H9 (cell line): ENCODE results near the gene CTNNA1. TPM values are rescaled to one million over a fixed set of nuclear protein-coding genes. Genes with fewer than 3 reads are reported as not detected.

ENCODE experiments used
- DNase-seq: peaks from one replicate; pipeline ENCODE4 v3.0.0-alpha.2; 2017
- H2AFZ ChIP-seq: one replicate; pipeline ENCODE4 v1.6.1; 2013; ENCODE audit warnings: mild to moderate bottlenecking, low read length, control low read depth, moderate library complexity
- H2AK5ac ChIP-seq: 2 replicates; pipeline ENCODE4 v1.6.1; 2013; ENCODE audit warnings: low read length, control low read depth, mixed read lengths; ENCODE audit not compliant: insufficient read length
- H2BK120ac ChIP-seq: one replicate; pipeline ENCODE4 v1.6.1; 2013; ENCODE audit warnings: low read depth, mild to moderate bottlenecking, low read length, control low read depth, inconsistent platforms; ENCODE audit not compliant: poor library complexity, severe bottlenecking
- H2BK12ac ChIP-seq: 2 replicates; pipeline ENCODE4 v1.6.1; 2013; ENCODE audit warnings: low read length, control low read depth, mixed read lengths, low read depth; ENCODE audit not compliant: insufficient read length
- H2BK15ac ChIP-seq: 2 replicates; pipeline ENCODE4 v1.6.1; 2013; ENCODE audit warnings: low read depth, low read length, control low read depth
- H2BK20ac ChIP-seq: one replicate; pipeline ENCODE4 v1.6.1; 2013; ENCODE audit warnings: low read depth, mild to moderate bottlenecking, low read length, control low read depth, inconsistent platforms; ENCODE audit not compliant: poor library complexity, severe bottlenecking
- H2BK5ac ChIP-seq: 2 replicates; pipeline ENCODE4 v1.6.1; 2013; ENCODE audit warnings: low read length, control low read depth, mixed read lengths; ENCODE audit not compliant: insufficient read length
- H3K14ac ChIP-seq: 2 replicates; pipeline ENCODE4 v1.6.1; 2013; ENCODE audit warnings: low read length, control low read depth; ENCODE audit not compliant: insufficient read depth
- H3K18ac ChIP-seq: 2 replicates; pipeline ENCODE4 v1.6.1; 2013; ENCODE audit warnings: low read depth, mild to moderate bottlenecking, mixed read lengths, low read length, control low read depth; ENCODE audit not compliant: insufficient read length
- H3K23ac ChIP-seq: 2 replicates; pipeline ENCODE4 v1.6.1; 2013; ENCODE audit warnings: low read length, control low read depth, mixed read lengths, low read depth; ENCODE audit not compliant: insufficient read length
- H3K23me2 ChIP-seq: 2 replicates; pipeline ENCODE4 v1.6.1; 2013; ENCODE audit warnings: low read depth, mild to moderate bottlenecking, mixed read lengths, low read length, control low read depth; ENCODE audit not compliant: insufficient read length, poor library complexity, severe bottlenecking
- H3K27ac ChIP-seq: 2 replicates; pipeline ENCODE4 v1.5.1; 2013; ENCODE audit warnings: low read length, control low read depth, mixed read lengths, low read depth; ENCODE audit not compliant: insufficient read length
- H3K27me3 ChIP-seq: 2 replicates; pipeline ENCODE4 v1.6.1; 2013; ENCODE audit warnings: low read length, control low read depth, inconsistent platforms; ENCODE audit not compliant: insufficient read depth
- H3K4ac ChIP-seq: 2 replicates; pipeline ENCODE4 v1.6.1; 2013; ENCODE audit warnings: low read depth, mild to moderate bottlenecking, control low read depth, inconsistent platforms, low read length, moderate library complexity
- H3K4me1 ChIP-seq: 2 replicates; pipeline ENCODE4 v1.6.1; 2013; ENCODE audit warnings: low read length, control low read depth, inconsistent platforms; ENCODE audit not compliant: insufficient read depth
- H3K4me2 ChIP-seq: 2 replicates; pipeline ENCODE4 v1.6.1; 2013; ENCODE audit warnings: low read length, control low read depth, mixed read lengths; ENCODE audit not compliant: insufficient read length, insufficient read depth
- H3K56ac ChIP-seq: 2 replicates; pipeline ENCODE4 v1.6.1; 2013; ENCODE audit warnings: low read depth, mild to moderate bottlenecking, mixed read lengths, low read length, control low read depth; ENCODE audit not compliant: insufficient read length
- H3K79me1 ChIP-seq: 2 replicates; pipeline ENCODE4 v1.6.1; 2013; ENCODE audit warnings: low read depth, mild to moderate bottlenecking, moderate library complexity, low read length, control low read depth, inconsistent platforms; ENCODE audit not compliant: insufficient read depth, poor library complexity, severe bottlenecking
- H3K79me2 ChIP-seq: 2 replicates; pipeline ENCODE4 v1.6.1; 2013; ENCODE audit warnings: low read length, control low read depth, inconsistent platforms; ENCODE audit not compliant: insufficient read depth
- H3K9ac ChIP-seq: 2 replicates; pipeline ENCODE4 v1.6.1; 2013; ENCODE audit warnings: low read length, control low read depth, mixed read lengths; ENCODE audit not compliant: insufficient read length; ENCODE audit errors: extremely low read depth
- H3K9me3 ChIP-seq: one replicate; pipeline ENCODE4 v1.6.1; 2013; ENCODE audit warnings: low read depth, low read length, inconsistent platforms; ENCODE audit not compliant: control insufficient read depth
- H3T11ph ChIP-seq: one replicate; pipeline ENCODE4 v1.6.1; 2013; ENCODE audit warnings: mild to moderate bottlenecking, low read length, control low read depth, inconsistent platforms
- H4K20me1 ChIP-seq: one replicate; pipeline ENCODE4 v1.6.1; 2013; ENCODE audit not compliant: control insufficient read depth, insufficient read length, insufficient read depth
- H4K5ac ChIP-seq: 2 replicates; pipeline ENCODE4 v1.6.1; 2013; ENCODE audit warnings: low read depth, mild to moderate bottlenecking, mixed read lengths, low read length, control low read depth; ENCODE audit not compliant: insufficient read length
- H4K8ac ChIP-seq: replicated peaks from 2 replicates; pipeline ENCODE4 v1.6.1; 2013; ENCODE audit warnings: low read length, control low read depth, mixed read lengths, low read depth; ENCODE audit not compliant: insufficient read length
- H4K91ac ChIP-seq: 2 replicates; pipeline ENCODE4 v1.6.1; 2013; ENCODE audit warnings: low read depth, mild to moderate bottlenecking, moderate library complexity, mixed read lengths, low read length, control low read depth; ENCODE audit not compliant: insufficient read length
- H3K27ac Mint-ChIP-seq, 3 experiments: 2 replicates in 2 of 3; 3 replicates in 1 of 3; pipeline ENCODE4 v1.8.0; 2020 to 2021; ENCODE audit warnings: mixed read lengths in 3 of 3, mild to moderate bottlenecking in 1 of 3, moderate library complexity in 1 of 3
- H3K27me3 Mint-ChIP-seq: 2 replicates; pipeline ENCODE4 v1.8.0; 2021; ENCODE audit warnings: low read depth, mild to moderate bottlenecking, moderate library complexity, mixed read lengths
- H3K36me3 Mint-ChIP-seq, 3 experiments: 2 replicates in 2 of 3; 3 replicates in 1 of 3; pipeline ENCODE4 v1.8.0; 2020 to 2021; ENCODE audit warnings: low read depth in 3 of 3, mixed read lengths in 3 of 3; ENCODE audit not compliant: insufficient read depth in 1 of 3
- H3K4me1 Mint-ChIP-seq, 2 experiments: 2 replicates each; pipeline ENCODE4 v1.8.0; 2020; ENCODE audit warnings: mixed read lengths in 2 of 2
- H3K4me3 Mint-ChIP-seq, 2 experiments: 2 replicates in 1 of 2; 3 replicates in 1 of 2; pipeline ENCODE4 v1.8.0; 2020 to 2021; ENCODE audit warnings: mild to moderate bottlenecking in 2 of 2, mixed read lengths in 2 of 2, moderate library complexity in 1 of 2
- H3K9me3 Mint-ChIP-seq, 2 experiments: 2 replicates in 1 of 2; 3 replicates in 1 of 2; pipeline ENCODE4 v1.8.0; 2020; ENCODE audit warnings: mild to moderate bottlenecking in 2 of 2, mixed read lengths in 2 of 2, moderate library complexity in 1 of 2
- WGBS: extraction: QIAGEN DNeasy Blood & Tissue Kit; methylation state at CpG from one replicate; pipeline ENCODE4 v1.1.7; 2013; ENCODE audit warnings: missing lambda C conversion rate, low lambda C conversion rate, mixed read lengths; ENCODE audit not compliant: insufficient read length; ENCODE audit errors: extremely low coverage; 5-methylcytosine and 5-hydroxymethylcytosine counted together
- total RNA-seq: library from RNA; stranded (reverse); gene quantifications from 2 replicates; pipeline ENCODE4 v1.2.1, GENCODE V29; 2021
- TF ChIP-seq, protein P1 (sequence below): fragments of 200-600 bp; sonication (generic); conservative IDR thresholded peaks from 3 replicates; pipeline ENCODE4 v1.8.0; 2021; ENCODE audit warnings: antibody characterized with exemption, mild to moderate bottlenecking

Gene CTNNA1
- total RNA-seq, 1 experiment from 2014 or later: 354 TPM

DNA sequence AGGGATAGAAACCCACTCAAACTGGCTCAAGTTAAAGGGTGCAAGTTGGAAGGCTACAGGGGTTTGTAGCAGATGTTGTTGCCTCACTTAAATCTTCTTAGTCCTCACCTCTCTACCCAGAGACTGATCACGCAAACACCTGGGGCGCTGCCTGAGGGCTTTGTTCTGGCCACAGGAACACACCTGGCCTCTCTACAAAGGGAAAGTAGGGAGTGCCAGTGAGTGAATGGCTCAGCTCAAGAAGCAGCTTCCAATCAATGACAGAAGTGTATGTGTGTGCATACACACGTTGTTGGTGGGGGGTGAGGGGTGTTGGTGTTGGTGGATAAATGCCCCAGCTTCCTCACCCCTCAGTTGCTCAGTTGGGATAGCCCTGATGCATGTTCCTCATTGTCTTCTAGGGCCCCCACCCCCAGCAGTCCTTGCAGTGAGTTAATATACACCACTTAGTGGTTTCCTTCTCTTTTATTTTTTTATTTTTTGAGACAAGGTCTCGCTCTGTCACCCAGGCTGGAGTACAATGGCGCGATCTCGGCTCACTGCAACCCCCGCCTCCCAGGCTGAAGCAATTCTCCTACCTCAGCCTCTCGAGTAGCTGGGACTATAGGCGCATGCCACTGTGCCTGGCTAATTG lies 30.6 kb upstream of the CTNNA1 start:
- Mint-ChIP-seq H3K4me3 (no peak overlapping the region; a peak in 1 of 5 replicates), H3K9me3 (peaks cover 0 to 8% of the 10 kb centered on the region in 2 experiments; a peak in 2 of 5 replicates), H3K4me1 (peaks cover 57 to 66% of the 10 kb centered on the region in 2 experiments)

More for the DNA sequence above, 30.6 kb upstream of the CTNNA1 start:
- no peaks in the 10 kb centered on the region for H3K79me2 ChIP-seq
- no peak overlapping the region for H3K9ac ChIP-seq
- H3K4me2 ChIP-seq: no peak overlapping the region
- no peak overlapping the region for H3K23ac ChIP-seq
- no peaks in the 10 kb centered on the region for H3K23me2 ChIP-seq
- H2BK20ac ChIP-seq: no peak overlapping the region
- H3T11ph ChIP-seq: no peak overlapping the region
- H3K18ac ChIP-seq: no peak overlapping the region
- no peak overlapping the region for H2BK120ac ChIP-seq
- H2BK5ac ChIP-seq: no peak overlapping the region
- H4K20me1 ChIP-seq: no peaks in the 10 kb centered on the region
- Mint-ChIP-seq H3K27me3 (no peaks in the 10 kb centered on the region; the same call in 1 of the 2 replicates), H3K36me3 (peaks cover 0 to 6% (median 2%) of the 10 kb centered on the region in 3 experiments; a peak in 3 of 7 replicates), H3K27ac (peak overlapping the region; percentile 60 to 90 (median 80); a peak in 5 of 7 replicates)
- no peak overlapping the region for H2BK12ac ChIP-seq
- no peak overlapping the region for H2BK15ac ChIP-seq
- no peak overlapping the region for H3K27ac ChIP-seq
- no CpG with 5 or more reads among the region's 10 CpGs for WGBS
- no peaks in the 10 kb centered on the region for H3K27me3 ChIP-seq
- peaks cover 13% of the 10 kb centered on the region for H3K4me1 ChIP-seq
- no peak overlapping the region for H3K14ac ChIP-seq
- no peaks in the 10 kb centered on the region for H3K79me1 ChIP-seq
- no peak overlapping the region for H3K56ac ChIP-seq
- H4K5ac ChIP-seq: no peak overlapping the region
- no peak overlapping the region for H4K91ac ChIP-seq
- H3K9me3 ChIP-seq: no peaks in the 10 kb centered on the region
- no peak overlapping the region for H2AK5ac ChIP-seq
- TF ChIP-seq, protein P1, sequence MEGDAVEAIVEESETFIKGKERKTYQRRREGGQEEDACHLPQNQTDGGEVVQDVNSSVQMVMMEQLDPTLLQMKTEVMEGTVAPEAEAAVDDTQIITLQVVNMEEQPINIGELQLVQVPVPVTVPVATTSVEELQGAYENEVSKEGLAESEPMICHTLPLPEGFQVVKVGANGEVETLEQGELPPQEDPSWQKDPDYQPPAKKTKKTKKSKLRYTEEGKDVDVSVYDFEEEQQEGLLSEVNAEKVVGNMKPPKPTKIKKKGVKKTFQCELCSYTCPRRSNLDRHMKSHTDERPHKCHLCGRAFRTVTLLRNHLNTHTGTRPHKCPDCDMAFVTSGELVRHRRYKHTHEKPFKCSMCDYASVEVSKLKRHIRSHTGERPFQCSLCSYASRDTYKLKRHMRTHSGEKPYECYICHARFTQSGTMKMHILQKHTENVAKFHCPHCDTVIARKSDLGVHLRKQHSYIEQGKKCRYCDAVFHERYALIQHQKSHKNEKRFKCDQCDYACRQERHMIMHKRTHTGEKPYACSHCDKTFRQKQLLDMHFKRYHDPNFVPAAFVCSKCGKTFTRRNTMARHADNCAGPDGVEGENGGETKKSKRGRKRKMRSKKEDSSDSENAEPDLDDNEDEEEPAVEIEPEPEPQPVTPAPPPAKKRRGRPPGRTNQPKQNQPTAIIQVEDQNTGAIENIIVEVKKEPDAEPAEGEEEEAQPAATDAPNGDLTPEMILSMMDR: no peak
- H4K8ac ChIP-seq: no peak overlapping the region
- no peak overlapping the region for H2AFZ ChIP-seq
- no peak overlapping the region for H3K4ac ChIP-seq
- peak; percentile 73 for DNase-seq
